ENCODE measurements around the gene HSCB.
"Not testable (repeated sequence)": the region's sequence is repeated elsewhere in the genome, so short reads cannot be mapped to it uniquely, and the experiment has no call there.

HSCB gene, protein sequence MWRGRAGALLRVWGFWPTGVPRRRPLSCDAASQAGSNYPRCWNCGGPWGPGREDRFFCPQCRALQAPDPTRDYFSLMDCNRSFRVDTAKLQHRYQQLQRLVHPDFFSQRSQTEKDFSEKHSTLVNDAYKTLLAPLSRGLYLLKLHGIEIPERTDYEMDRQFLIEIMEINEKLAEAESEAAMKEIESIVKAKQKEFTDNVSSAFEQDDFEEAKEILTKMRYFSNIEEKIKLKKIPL

DNA sequence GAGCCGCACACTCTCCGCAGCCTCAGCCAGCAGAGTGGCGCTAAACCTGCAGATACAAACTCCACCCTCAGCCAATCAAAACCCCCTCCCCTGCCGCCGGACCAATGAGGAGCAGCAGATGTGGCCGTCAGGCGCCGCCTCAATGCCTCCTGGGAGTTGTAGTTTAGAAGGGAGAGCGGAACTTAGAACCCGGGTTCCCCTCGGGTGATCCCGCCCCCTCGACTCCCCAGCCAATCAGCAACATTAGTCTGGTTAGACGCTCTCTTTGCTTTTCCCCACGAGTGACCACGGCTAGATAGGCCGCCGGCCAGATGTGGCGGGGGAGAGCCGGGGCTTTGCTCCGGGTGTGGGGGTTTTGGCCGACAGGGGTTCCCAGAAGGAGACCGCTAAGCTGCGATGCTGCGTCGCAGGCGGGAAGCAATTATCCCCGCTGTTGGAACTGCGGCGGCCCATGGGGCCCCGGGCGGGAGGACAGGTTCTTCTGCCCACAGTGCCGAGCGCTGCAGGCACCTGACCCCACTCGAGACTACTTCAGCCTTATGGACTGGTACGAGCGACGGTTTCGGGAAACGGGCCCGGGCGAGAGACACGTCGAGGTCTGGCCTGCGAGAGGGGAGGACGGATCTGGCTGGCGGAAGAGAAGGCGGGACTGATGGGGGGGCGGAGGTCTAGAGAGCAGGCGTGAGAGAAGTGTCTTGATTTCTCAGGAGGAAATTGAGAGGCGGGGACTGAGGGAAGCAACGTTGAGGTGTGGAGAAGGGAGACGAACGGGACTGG lies at the start of gene HSCB, which contains the start of gene CHEK2:
Gene HSCB (plus strand): TSS at position 255 of the 777 bp plus-strand sequence. CDS start 57 bp downstream, at position 312.
Gene CHEK2 (minus strand): TSS at position 36 of the 777 bp plus-strand sequence. CDS start 7,099 bp downstream, outside the sequence.
- Histone ChIP-seq H3K9ac (ENCODE audit: low read depth in 1 of 2, low read length in 2 of 2) (peak within 1 kb of the TSS; percentile 98 to 99), H3K27ac (ENCODE audit: low read depth in 2 of 2, low read length in 2 of 2) (peak within 1 kb of the TSS; percentile 95 to 97), H3K4me3 (ENCODE audit: low read length in 2 of 2) (peak within 1 kb of the TSS; percentile 97 to 98), H3K4me1 (ENCODE audit: control insufficient read depth in 2 of 2, insufficient read depth in 2 of 2, low read length in 2 of 2) (peaks cover 9% of the 10 kb centered on the region in 2 donors), H3K36me3 (ENCODE audit: control insufficient read depth in 2 of 2, insufficient read depth in 2 of 2, low read length in 2 of 2) (peaks cover 14 to 21% of the 10 kb centered on the region in 2 donors), H3K27me3 (ENCODE audit: control insufficient read depth in 2 of 2, insufficient read depth in 2 of 2, low read length in 2 of 2) (no peaks in the 10 kb centered on the region), H3K9me3 (ENCODE audit: control insufficient read depth in 2 of 2, low read length in 2 of 2) (no peaks in the 10 kb centered on the region)

DNA sequence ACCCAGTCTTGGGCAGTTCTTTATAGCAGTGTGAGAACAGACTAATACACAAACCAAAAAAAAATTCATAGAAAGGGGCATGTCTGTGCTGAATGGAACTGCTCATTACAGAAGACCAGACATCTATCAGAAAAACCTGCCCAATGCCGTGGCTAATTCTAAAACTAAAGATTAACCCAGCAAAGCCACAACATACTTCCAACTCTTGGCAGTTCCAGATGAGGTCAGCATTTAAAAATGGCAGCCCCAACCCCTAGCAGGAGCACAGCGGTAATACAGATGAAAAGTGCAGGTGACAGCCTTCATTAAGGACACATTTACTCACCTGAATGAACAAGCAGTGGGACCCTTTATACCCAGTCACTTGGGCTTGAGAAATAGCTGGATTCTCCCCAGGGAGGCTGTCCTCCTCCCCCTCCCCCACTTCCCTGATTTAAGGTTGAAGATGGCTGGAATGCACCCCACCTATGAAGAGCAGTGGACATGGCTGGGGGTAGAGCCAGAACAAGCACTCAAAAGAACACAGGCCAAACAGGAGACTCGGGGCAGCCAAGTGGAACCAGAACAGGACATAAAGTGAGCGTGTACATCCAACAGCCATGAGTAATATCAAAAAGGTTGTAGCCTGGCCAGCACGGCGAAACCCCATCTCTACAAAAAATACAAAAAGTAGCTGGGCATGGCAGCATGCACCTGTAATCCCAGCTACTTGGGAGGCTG lies 48.6 kb upstream of the HSCB start:
- not testable (repeated sequence) for H3K27ac ChIP-seq (ENCODE audit: low read depth in 2 of 2, low read length in 2 of 2); H3K4me1 ChIP-seq (ENCODE audit: control insufficient read depth in 2 of 2, insufficient read depth in 2 of 2, low read length in 2 of 2); H3K4me3 ChIP-seq (ENCODE audit: low read length in 2 of 2); H3K9ac ChIP-seq (ENCODE audit: low read depth in 1 of 2, low read length in 2 of 2); H3K36me3 ChIP-seq (ENCODE audit: control insufficient read depth in 2 of 2, insufficient read depth in 2 of 2, low read length in 2 of 2); H3K27me3 ChIP-seq (ENCODE audit: control insufficient read depth in 2 of 2, insufficient read depth in 2 of 2, low read length in 2 of 2); H3K9me3 ChIP-seq (ENCODE audit: control insufficient read depth in 2 of 2, low read length in 2 of 2)

DNA sequence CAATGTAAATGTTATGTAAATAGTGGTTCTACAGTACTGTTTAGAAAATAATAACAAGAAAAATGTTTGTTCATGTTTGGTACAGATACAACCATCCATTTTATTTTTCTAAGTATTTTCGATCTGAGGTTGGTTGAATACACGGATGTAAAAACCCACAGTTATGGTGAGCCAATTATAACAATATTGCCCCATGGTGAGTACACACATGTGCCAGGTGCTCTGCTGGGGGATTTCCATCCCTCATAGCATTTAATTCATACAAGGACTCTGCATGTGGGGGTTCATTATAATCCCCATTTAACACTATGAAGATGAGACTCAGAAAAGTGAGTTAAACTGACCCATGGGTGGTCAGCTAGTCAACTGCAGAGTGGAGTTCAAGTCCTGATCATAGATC lies 38.9 kb upstream of the HSCB start:
- no peaks in the 10 kb centered on the region for H3K36me3 ChIP-seq (ENCODE audit: control insufficient read depth in 2 of 2, insufficient read depth in 2 of 2, low read length in 2 of 2)
- no peaks in the 10 kb centered on the region for H3K4me1 ChIP-seq (ENCODE audit: control insufficient read depth in 2 of 2, insufficient read depth in 2 of 2, low read length in 2 of 2)
- H3K4me3 ChIP-seq (ENCODE audit: low read length in 2 of 2) = no peak overlapping the region
- no peak overlapping the region for H3K9ac ChIP-seq (ENCODE audit: low read depth in 1 of 2, low read length in 2 of 2)
- no peaks in the 10 kb centered on the region for H3K27me3 ChIP-seq (ENCODE audit: control insufficient read depth in 2 of 2, insufficient read depth in 2 of 2, low read length in 2 of 2)
- no peak overlapping the region for H3K27ac ChIP-seq (ENCODE audit: low read depth in 2 of 2, low read length in 2 of 2)
- no peaks in the 10 kb centered on the region for H3K9me3 ChIP-seq (ENCODE audit: control insufficient read depth in 2 of 2, low read length in 2 of 2)

DNA sequence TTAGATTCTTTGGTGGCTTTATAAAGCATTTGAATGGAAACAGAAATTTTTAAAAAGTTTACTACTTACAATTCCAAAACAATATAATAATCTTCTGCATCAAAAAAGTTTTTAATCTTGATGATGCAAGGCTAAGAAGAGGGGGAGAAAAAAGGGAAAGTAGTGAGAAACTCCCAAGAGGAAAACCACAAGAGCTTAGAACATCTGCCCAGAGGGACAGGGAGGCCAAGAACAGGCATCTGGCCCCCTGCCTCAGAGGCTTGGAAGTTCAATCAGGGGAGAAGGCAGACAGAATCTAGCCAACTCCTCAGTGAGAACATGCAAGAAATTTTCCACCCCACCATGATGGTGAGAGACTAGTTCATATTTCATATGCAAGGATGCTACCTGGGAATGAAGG lies 38.4 kb upstream of the HSCB start:
- H3K27ac ChIP-seq (ENCODE audit: low read depth in 2 of 2, low read length in 2 of 2) = no peak overlapping the region
- no peaks in the 10 kb centered on the region for H3K9me3 ChIP-seq (ENCODE audit: control insufficient read depth in 2 of 2, low read length in 2 of 2)
- H3K9ac ChIP-seq (ENCODE audit: low read depth in 1 of 2, low read length in 2 of 2) = no peak overlapping the region
- no peak overlapping the region for H3K4me3 ChIP-seq (ENCODE audit: low read length in 2 of 2)
- no peaks in the 10 kb centered on the region for H3K27me3 ChIP-seq (ENCODE audit: control insufficient read depth in 2 of 2, insufficient read depth in 2 of 2, low read length in 2 of 2)
- no peaks in the 10 kb centered on the region for H3K36me3 ChIP-seq (ENCODE audit: control insufficient read depth in 2 of 2, insufficient read depth in 2 of 2, low read length in 2 of 2)
- H3K4me1 ChIP-seq (ENCODE audit: control insufficient read depth in 2 of 2, insufficient read depth in 2 of 2, low read length in 2 of 2) = no peaks in the 10 kb centered on the region

DNA sequence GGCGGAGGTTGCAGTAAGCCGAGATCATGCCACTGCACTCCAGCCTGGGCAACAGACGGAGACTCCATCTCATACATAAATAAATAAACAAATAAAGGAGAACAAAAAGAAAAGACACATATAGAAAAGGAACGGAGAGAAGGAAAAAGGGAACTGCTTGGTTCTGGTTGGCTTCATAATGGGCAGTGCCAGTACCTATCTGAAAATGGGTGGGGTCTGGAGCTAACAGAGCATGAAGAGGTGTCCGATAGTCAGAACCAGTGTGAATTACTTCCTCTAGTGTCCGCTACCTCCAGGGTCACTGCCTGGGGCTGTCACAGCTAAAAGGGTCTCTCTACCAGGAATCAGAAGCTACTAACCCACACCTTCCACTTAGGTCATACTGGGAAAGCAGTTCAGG lies 35.0 kb upstream of the HSCB start:
- H3K36me3 ChIP-seq (ENCODE audit: control insufficient read depth in 2 of 2, insufficient read depth in 2 of 2, low read length in 2 of 2) = no peaks in the 10 kb centered on the region
- H3K9me3 ChIP-seq (ENCODE audit: control insufficient read depth in 2 of 2, low read length in 2 of 2) = no peaks in the 10 kb centered on the region
- no peak overlapping the region for H3K27ac ChIP-seq (ENCODE audit: low read depth in 2 of 2, low read length in 2 of 2)
- H3K4me1 ChIP-seq (ENCODE audit: control insufficient read depth in 2 of 2, insufficient read depth in 2 of 2, low read length in 2 of 2) = no peaks in the 10 kb centered on the region
- H3K4me3 ChIP-seq (ENCODE audit: low read length in 2 of 2) = no peak overlapping the region
- H3K27me3 ChIP-seq (ENCODE audit: control insufficient read depth in 2 of 2, insufficient read depth in 2 of 2, low read length in 2 of 2) = no peaks in the 10 kb centered on the region
- no peak overlapping the region for H3K9ac ChIP-seq (ENCODE audit: low read depth in 1 of 2, low read length in 2 of 2)

DNA sequence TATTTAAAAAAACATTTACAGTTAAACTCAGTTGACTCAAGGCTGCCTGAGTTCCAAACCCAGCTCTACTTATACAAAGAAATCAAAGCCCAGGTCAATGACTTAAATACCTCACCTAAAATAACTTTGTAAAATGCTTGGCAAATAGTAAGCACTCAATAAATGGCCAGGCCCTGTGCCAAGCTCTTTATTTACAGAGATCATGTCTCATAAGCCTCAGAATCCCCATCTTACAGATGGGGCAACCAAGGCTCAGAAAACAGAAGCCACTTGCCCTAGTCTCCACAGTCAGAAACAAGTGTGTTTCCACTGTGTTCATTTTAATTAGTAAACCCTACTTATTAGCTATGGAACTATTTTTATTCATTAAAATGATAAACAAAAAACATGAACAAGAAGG lies 31.7 kb upstream of the HSCB start:
- H3K4me1 ChIP-seq (ENCODE audit: control insufficient read depth in 2 of 2, insufficient read depth in 2 of 2, low read length in 2 of 2) = no peaks in the 10 kb centered on the region
- H3K9ac ChIP-seq (ENCODE audit: low read depth in 1 of 2, low read length in 2 of 2) = no peak overlapping the region

DNA sequence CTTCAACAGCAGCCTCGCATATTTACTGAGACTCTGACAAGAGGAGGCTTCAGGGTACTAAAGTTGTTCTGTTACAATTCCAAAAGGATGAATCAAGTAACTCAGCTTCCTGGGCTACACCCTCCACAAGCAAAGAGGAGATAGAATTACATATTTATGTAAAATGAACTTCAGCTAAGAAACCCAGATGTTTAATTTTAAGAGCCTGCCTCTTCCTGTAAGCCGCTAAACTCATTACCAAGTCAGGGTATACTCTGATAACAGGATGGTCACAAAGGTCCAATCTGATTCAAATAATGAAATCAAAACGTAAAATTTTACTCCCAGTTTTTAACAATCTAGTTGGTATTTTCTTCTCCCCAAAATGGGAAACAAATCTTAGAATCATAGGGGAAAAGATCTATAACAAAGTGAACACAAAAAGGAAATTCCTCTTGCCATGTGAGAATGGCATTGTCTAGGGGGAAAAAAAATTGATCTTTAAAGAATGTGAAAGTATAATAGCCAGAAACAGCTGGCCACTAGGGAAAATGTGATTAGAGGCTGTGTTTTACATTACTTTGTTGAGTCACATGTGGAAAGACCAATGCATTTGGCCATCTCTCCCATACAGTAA lies 31.2 kb upstream of the HSCB start:
- no peaks in the 10 kb centered on the region for H3K4me1 ChIP-seq (ENCODE audit: control insufficient read depth in 2 of 2, insufficient read depth in 2 of 2, low read length in 2 of 2)
- no peak overlapping the region for H3K4me3 ChIP-seq (ENCODE audit: low read length in 2 of 2)
- H3K27me3 ChIP-seq (ENCODE audit: control insufficient read depth in 2 of 2, insufficient read depth in 2 of 2, low read length in 2 of 2) = no peaks in the 10 kb centered on the region
- no peaks in the 10 kb centered on the region for H3K36me3 ChIP-seq (ENCODE audit: control insufficient read depth in 2 of 2, insufficient read depth in 2 of 2, low read length in 2 of 2)
- H3K27ac ChIP-seq (ENCODE audit: low read depth in 2 of 2, low read length in 2 of 2) = peak overlapping the region; percentile 13 to 24
- no peak overlapping the region for H3K9ac ChIP-seq (ENCODE audit: low read depth in 1 of 2, low read length in 2 of 2)
- no peaks in the 10 kb centered on the region for H3K9me3 ChIP-seq (ENCODE audit: control insufficient read depth in 2 of 2, low read length in 2 of 2)

More for the DNA sequence above, 31.7 kb upstream of the HSCB start:
- H3K36me3 ChIP-seq (ENCODE audit: control insufficient read depth in 2 of 2, insufficient read depth in 2 of 2, low read length in 2 of 2) = no peaks in the 10 kb centered on the region
- no peak overlapping the region for H3K4me3 ChIP-seq (ENCODE audit: low read length in 2 of 2)
- H3K27me3 ChIP-seq (ENCODE audit: control insufficient read depth in 2 of 2, insufficient read depth in 2 of 2, low read length in 2 of 2) = no peaks in the 10 kb centered on the region
- no peaks in the 10 kb centered on the region for H3K9me3 ChIP-seq (ENCODE audit: control insufficient read depth in 2 of 2, low read length in 2 of 2)
- peak overlapping the region in 1 of 2 donors; percentile 37 for H3K27ac ChIP-seq (ENCODE audit: low read depth in 2 of 2, low read length in 2 of 2)

DNA sequence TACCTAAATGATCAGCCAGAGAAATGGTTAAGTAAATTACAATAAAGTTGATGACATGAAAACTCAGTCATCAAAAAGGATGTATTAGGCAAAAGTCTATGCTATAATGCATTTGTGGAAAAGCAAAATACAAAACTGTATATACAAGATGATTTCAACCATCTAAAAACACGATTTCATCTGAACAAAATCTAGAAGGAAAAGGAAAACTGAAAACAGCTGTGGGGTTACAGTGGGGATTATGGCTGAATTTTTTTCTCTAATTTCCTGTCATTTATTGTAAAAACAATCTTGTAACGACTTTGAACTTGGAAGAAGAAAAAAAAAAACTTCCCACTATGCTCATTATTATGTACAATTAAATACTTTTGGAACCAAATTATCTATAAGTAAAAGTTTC lies 30.5 kb upstream of the HSCB start:
- H3K27ac ChIP-seq (ENCODE audit: low read depth in 2 of 2, low read length in 2 of 2) = peak overlapping the region in 1 of 2 donors; percentile 72
- H3K4me3 ChIP-seq (ENCODE audit: low read length in 2 of 2) = no peak overlapping the region
- H3K36me3 ChIP-seq (ENCODE audit: control insufficient read depth in 2 of 2, insufficient read depth in 2 of 2, low read length in 2 of 2) = no peaks in the 10 kb centered on the region
- H3K27me3 ChIP-seq (ENCODE audit: control insufficient read depth in 2 of 2, insufficient read depth in 2 of 2, low read length in 2 of 2) = no peaks in the 10 kb centered on the region
- no peaks in the 10 kb centered on the region for H3K4me1 ChIP-seq (ENCODE audit: control insufficient read depth in 2 of 2, insufficient read depth in 2 of 2, low read length in 2 of 2)
- H3K9me3 ChIP-seq (ENCODE audit: control insufficient read depth in 2 of 2, low read length in 2 of 2) = no peaks in the 10 kb centered on the region
- H3K9ac ChIP-seq (ENCODE audit: low read depth in 1 of 2, low read length in 2 of 2) = no peak overlapping the region

DNA sequence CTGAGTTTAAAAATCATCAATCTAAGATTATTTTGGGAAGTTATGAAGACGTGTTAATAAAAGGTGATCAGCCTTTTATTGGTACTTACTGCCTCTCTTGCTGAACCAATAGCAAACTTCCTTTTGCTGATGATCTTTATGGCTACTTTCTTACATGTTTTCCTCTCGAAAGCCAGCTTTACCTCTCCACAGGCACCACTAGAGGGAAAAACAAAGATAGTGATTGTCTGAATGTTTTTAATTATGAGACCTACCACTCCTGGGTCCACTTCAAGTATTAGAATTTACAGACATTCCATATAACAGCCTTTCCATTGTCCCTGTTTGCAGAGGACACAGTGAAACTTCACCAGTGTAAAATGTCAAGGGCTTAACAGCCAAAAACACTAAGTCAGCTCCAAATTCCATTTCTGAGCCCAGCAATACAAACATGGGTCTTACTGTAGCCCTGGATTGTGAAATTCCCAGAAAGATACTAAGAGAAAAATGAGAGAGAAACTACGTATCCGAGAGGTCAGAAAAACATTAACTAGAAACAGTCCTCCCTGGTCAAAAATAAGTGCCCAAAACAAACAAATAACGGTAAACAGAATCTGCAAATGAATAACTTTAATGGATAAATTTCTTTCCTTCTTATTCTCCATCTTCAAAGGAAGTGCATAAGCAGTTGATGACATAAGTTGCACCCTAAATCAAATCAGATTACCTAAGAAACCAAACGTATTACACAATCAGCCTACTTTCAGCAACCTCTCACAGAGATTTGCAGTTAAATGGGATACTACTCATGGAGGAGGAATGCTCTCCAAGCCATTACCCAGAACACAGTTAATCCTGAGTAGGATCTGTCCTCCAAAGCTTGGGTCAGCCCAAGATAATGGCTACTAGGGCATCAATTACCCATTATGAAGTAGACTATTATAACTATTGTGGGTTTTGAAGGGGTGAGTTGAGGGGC lies 29.7 kb upstream of the HSCB start:
- no peak overlapping the region for H3K4me3 ChIP-seq (ENCODE audit: low read length in 2 of 2)

More for the DNA sequence above, 29.7 kb upstream of the HSCB start:
- Histone ChIP-seq H3K9me3 (ENCODE audit: control insufficient read depth in 2 of 2, low read length in 2 of 2) (no peaks in the 10 kb centered on the region), H3K9ac (ENCODE audit: low read depth in 1 of 2, low read length in 2 of 2) (no peak overlapping the region), H3K27ac (ENCODE audit: low read depth in 2 of 2, low read length in 2 of 2) (peak overlapping the region; percentile 65 to 72), H3K4me1 (ENCODE audit: control insufficient read depth in 2 of 2, insufficient read depth in 2 of 2, low read length in 2 of 2) (no peaks in the 10 kb centered on the region), H3K27me3 (ENCODE audit: control insufficient read depth in 2 of 2, insufficient read depth in 2 of 2, low read length in 2 of 2) (no peaks in the 10 kb centered on the region), H3K36me3 (ENCODE audit: control insufficient read depth in 2 of 2, insufficient read depth in 2 of 2, low read length in 2 of 2) (no peaks in the 10 kb centered on the region)

Data from mucosa of rectum (tissue), 2 donors.